SU-DHL-6 (cell line): ENCODE results near the gene TNNI2.

Experiments
- H2AFZ ChIP-seq: fragments of 200-600 bp; sonication (generic); 2 replicates; pipeline ENCODE4 v1.6.1; 2014; ENCODE audit warnings: low read depth, mild to moderate bottlenecking, moderate library complexity, mixed read lengths, antibody characterized with exemption, low read length; ENCODE audit not compliant: severe bottlenecking
- H3F3A ChIP-seq: fragments of 200-600 bp; shearing (Covaris generic); 2 replicates; pipeline ENCODE4 v1.6.0; 2016; ENCODE audit warnings: antibody characterized with exemption, mild to moderate bottlenecking; ENCODE audit not compliant: insufficient read depth
- H3K27ac ChIP-seq: fragments of 200-600 bp; sonication (generic); 2 replicates; pipeline ENCODE4 v1.5.1; 2016; ENCODE audit warnings: low read depth, mild to moderate bottlenecking, low read length, moderate library complexity, mixed read lengths
- H3K27me3 ChIP-seq: fragments of 200-600 bp; sonication (generic), shearing (Covaris generic); 2 replicates; pipeline ENCODE4 v1.6.0; 2014; ENCODE audit warnings: mild to moderate bottlenecking, low read length
- H3K36me3 ChIP-seq: fragments of 200-600 bp; sonication (generic); 2 replicates; pipeline ENCODE4 v1.6.1; 2014; ENCODE audit warnings: mild to moderate bottlenecking, low read length, mixed read lengths
- H3K4me2 ChIP-seq: fragments of 300-600, 200-600 bp; shearing (Covaris generic), sonication (generic); 2 replicates; pipeline ENCODE4 v1.6.0; 2014; ENCODE audit warnings: low read length, low read depth, mild to moderate bottlenecking; ENCODE audit not compliant: poor library complexity, severe bottlenecking
- H3K4me3 ChIP-seq: fragments of 200-600 bp; sonication (generic); 2 replicates; pipeline ENCODE4 v1.5.1; 2014; ENCODE audit warnings: antibody characterized with exemption, low read length, mild to moderate bottlenecking, mixed read lengths; ENCODE audit not compliant: insufficient read depth, poor library complexity, severe bottlenecking
- H3K79me2 ChIP-seq: fragments of 200-600 bp; sonication (generic); 2 replicates; pipeline ENCODE4 v1.6.1; 2014; ENCODE audit warnings: mild to moderate bottlenecking, low read length, moderate library complexity; ENCODE audit not compliant: insufficient read depth
- H3K9ac ChIP-seq: fragments of 200-600 bp; sonication (generic); 2 replicates; pipeline ENCODE4 v1.7.0; 2014; ENCODE audit warnings: mild to moderate bottlenecking, low read length
- H3K9me2 ChIP-seq: fragments of 200-600 bp; sonication (generic); replicated peaks from 2 replicates; pipeline ENCODE4 v1.6.1; 2014; ENCODE audit warnings: low read length; ENCODE audit not compliant: insufficient read depth
- H3K9me3 ChIP-seq: fragments of 200-600 bp; sonication (generic); 2 replicates; pipeline ENCODE4 v1.6.1; 2014; ENCODE audit warnings: low read length, mixed read lengths; ENCODE audit not compliant: insufficient read depth
- H4K20me1 ChIP-seq: fragments of 200-600 bp; sonication (generic); 2 replicates; pipeline ENCODE4 v1.6.1; 2014; ENCODE audit warnings: low read depth, mild to moderate bottlenecking, antibody characterized with exemption, low read length, moderate library complexity, mixed read lengths
- EZH2phosphoT487 ChIP-seq: fragments of 200-600 bp; sonication (generic), shearing (Covaris generic); conservative IDR thresholded peaks from 2 replicates; pipeline ENCODE4 v1.6.1; 2018; ENCODE audit warnings: mild to moderate bottlenecking, antibody characterized with exemption, low read length, moderate library complexity, mixed read lengths
- TF ChIP-seq, protein P1 (sequence below): fragments of 200-600 bp; sonication (generic); IDR thresholded peaks from one replicate; pipeline ENCODE4 v1.5.1; 2017; ENCODE audit warnings: antibody characterized with exemption, mild to moderate bottlenecking, low read length, moderate library complexity; ENCODE audit not compliant: insufficient read depth, poor library complexity, severe bottlenecking

The TNNI2 gene

GRCh38 chr11:1835671-1836010 is 3.1 kb upstream of the TNNI2 start:
- Histone ChIP-seq H3K9me3 (no peaks in the 10 kb centered on the region), H3K4me2 (no peak overlapping the region), H3K27me3 (no peaks in the 10 kb centered on the region), H3K9ac (no peak overlapping the region), H3F3A (no peaks in the 10 kb centered on the region), H3K36me3 (no peaks in the 10 kb centered on the region), H4K20me1 (no peaks in the 10 kb centered on the region), H3K79me2 (no peaks in the 10 kb centered on the region), H3K4me3 (no peak overlapping the region), H2AFZ (no peak overlapping the region), H3K27ac (no peak overlapping the region), H3K9me2 (no peaks in the 10 kb centered on the region)
- TF ChIP-seq, protein P1, sequence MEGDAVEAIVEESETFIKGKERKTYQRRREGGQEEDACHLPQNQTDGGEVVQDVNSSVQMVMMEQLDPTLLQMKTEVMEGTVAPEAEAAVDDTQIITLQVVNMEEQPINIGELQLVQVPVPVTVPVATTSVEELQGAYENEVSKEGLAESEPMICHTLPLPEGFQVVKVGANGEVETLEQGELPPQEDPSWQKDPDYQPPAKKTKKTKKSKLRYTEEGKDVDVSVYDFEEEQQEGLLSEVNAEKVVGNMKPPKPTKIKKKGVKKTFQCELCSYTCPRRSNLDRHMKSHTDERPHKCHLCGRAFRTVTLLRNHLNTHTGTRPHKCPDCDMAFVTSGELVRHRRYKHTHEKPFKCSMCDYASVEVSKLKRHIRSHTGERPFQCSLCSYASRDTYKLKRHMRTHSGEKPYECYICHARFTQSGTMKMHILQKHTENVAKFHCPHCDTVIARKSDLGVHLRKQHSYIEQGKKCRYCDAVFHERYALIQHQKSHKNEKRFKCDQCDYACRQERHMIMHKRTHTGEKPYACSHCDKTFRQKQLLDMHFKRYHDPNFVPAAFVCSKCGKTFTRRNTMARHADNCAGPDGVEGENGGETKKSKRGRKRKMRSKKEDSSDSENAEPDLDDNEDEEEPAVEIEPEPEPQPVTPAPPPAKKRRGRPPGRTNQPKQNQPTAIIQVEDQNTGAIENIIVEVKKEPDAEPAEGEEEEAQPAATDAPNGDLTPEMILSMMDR, result no peak
- TF ChIP-seq EZH2phosphoT487, result no peak

DNA sequence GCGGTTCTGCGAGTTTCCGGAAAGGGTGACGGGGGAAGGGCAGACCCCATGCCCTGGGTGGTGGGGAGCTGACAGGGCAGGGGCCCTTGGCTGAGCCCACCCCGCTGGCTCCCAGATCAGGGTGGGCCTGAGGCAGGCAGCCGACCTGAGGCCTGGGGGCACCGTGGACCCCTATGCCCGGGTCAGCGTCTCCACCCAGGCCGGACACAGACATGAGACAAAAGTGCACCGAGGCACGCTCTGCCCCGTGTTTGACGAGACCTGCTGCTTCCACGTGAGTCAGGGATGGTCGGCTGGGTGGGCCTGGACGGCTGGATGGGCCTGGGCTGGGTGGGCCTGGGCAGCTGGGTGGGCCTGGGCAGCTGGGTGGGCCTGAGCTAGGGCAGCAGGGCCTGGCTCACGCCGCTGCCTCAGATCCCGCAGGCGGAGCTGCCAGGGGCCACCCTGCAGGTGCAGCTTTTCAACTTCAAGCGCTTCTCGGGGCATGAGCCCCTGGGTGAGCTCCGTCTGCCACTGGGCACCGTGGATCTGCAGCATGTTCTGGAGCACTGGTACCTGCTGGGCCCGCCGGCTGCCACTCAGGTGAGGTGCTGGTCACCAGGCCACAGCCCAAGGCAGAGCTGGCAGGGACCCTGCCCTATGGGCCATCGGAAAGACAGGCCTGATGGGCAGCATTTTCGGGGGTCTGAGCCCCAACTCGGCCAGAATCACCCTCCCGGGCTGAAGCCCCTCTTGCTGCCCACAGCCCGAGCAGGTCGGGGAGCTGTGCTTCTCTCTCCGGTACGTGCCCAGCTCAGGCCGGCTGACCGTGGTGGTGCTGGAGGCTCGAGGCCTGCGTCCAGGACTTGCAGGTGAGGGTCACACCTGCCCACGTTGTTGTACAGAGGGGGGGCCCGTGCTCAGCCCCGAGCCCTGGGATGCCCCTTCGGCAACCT is 2.5 kb upstream of the TNNI2 start:
- Histone ChIP-seq H4K20me1 (no peaks in the 10 kb centered on the region), H3K79me2 (no peaks in the 10 kb centered on the region), H3K27ac (no peak overlapping the region), H3K36me3 (no peaks in the 10 kb centered on the region), H3K4me3 (no peak overlapping the region), H3K9me2 (no peaks in the 10 kb centered on the region), H2AFZ (no peak overlapping the region), H3K9ac (no peak overlapping the region), H3K9me3 (no peaks in the 10 kb centered on the region), H3K4me2 (no peak overlapping the region), H3K27me3 (no peaks in the 10 kb centered on the region), H3F3A (no peaks in the 10 kb centered on the region)
- TF ChIP-seq EZH2phosphoT487, result no peak
- TF ChIP-seq, protein P1, result no peak

GRCh38 chr11:1837171-1838076 is 1.4 kb upstream of the TNNI2 start:
- no peaks in the 10 kb centered on the region for H3K9me2 ChIP-seq
- no peaks in the 10 kb centered on the region for H3K79me2 ChIP-seq
- H3K9ac ChIP-seq, result no peak overlapping the region; the same call in 1 of the 2 replicates
- no peaks in the 10 kb centered on the region for H3K36me3 ChIP-seq
- H2AFZ ChIP-seq, result no peak overlapping the region
- no peaks in the 10 kb centered on the region for H3K9me3 ChIP-seq
- H3K4me3 ChIP-seq, result no peak overlapping the region
- no peaks in the 10 kb centered on the region for H4K20me1 ChIP-seq
- no peaks in the 10 kb centered on the region for H3F3A ChIP-seq
- no peak for TF ChIP-seq EZH2phosphoT487
- TF ChIP-seq, protein P1, result peak; percentile 94
- H3K27me3 ChIP-seq, result no peaks in the 10 kb centered on the region
- H3K4me2 ChIP-seq, result no peak overlapping the region
- H3K27ac ChIP-seq, result no peak overlapping the region
